ENCODE results near the gene HRH1. TPM values are rescaled to one million over a fixed set of nuclear protein-coding genes. Genes with fewer than 3 reads are reported as not detected.

Gene HRH1
- total and polyA plus RNA-seq, 2 of the 13 experiments (the other 11 are each of a cell fraction or from before 2014, with no cell fraction given) = not detected

- TF ChIP-seq KIAA2018 (CRISPR knock-in tag; IDR thresholded peaks at IDR 0.05; ENCODE audit: borderline replicate concordance) = no peak
- no peak for TF ChIP-seq CAMTA2 (CRISPR knock-in tag; IDR thresholded peaks at IDR 0.05; ENCODE audit: borderline replicate concordance)
- TF ChIP-seq ATRX (CRISPR knock-in tag; IDR thresholded peaks at IDR 0.05; ENCODE audit: borderline replicate concordance) = no peak
- TF ChIP-seq ZNF850 (CRISPR knock-in tag; conservative IDR thresholded peaks at IDR 0.05) = no peak
- TF ChIP-seq REL (CRISPR knock-in tag; conservative IDR thresholded peaks at IDR 0.05) = no peak
- no peak for TF ChIP-seq ZNF83 (CRISPR knock-in tag; IDR thresholded peaks at IDR 0.05; ENCODE audit: borderline replicate concordance)
- TF ChIP-seq RFX3 (CRISPR knock-in tag; IDR thresholded peaks at IDR 0.05) = no peak
- TF ChIP-seq MTERF4 (CRISPR knock-in tag; IDR thresholded peaks at IDR 0.05) = no peak
- TF ChIP-seq RBAK (CRISPR knock-in tag; IDR thresholded peaks at IDR 0.05) = no peak
- TF ChIP-seq ZNF703 (CRISPR knock-in tag; IDR thresholded peaks at IDR 0.05; ENCODE audit: borderline replicate concordance) = no peak
- no peak for TF ChIP-seq SKI (IDR thresholded peaks at IDR 0.05; ENCODE audit: partially characterized antibody)
- no peak for TF ChIP-seq SATB2 (CRISPR knock-in tag; IDR thresholded peaks at IDR 0.05)
- TF ChIP-seq MIER2 (CRISPR knock-in tag; IDR thresholded peaks at IDR 0.05) = no peak
Observed at GRCh38 chr3:11186771-11187191, 32.5 kb downstream of the HRH1 start (continued).
